ENCODE data around the gene TASP1.

DNA sequence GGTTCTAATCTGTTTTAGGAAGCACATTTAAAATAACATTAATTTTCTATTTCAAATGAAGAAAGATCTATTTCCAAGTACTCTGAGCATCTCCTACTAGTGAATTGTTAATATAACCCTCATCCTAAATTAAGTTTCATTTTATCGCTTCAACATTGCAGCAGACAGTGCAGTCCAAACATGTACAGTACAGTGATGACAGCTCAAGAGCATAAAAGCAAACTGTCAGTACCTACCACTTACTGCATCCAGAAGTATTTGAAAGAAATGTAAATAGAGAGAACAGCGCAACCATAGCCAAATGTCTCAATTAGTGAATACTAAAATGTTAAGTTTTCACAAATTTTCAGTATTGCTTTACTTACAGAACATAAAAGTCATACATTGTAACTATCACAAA is 238.3 kb downstream of the TASP1 start:
- TF ChIP-seq, protein P1, sequence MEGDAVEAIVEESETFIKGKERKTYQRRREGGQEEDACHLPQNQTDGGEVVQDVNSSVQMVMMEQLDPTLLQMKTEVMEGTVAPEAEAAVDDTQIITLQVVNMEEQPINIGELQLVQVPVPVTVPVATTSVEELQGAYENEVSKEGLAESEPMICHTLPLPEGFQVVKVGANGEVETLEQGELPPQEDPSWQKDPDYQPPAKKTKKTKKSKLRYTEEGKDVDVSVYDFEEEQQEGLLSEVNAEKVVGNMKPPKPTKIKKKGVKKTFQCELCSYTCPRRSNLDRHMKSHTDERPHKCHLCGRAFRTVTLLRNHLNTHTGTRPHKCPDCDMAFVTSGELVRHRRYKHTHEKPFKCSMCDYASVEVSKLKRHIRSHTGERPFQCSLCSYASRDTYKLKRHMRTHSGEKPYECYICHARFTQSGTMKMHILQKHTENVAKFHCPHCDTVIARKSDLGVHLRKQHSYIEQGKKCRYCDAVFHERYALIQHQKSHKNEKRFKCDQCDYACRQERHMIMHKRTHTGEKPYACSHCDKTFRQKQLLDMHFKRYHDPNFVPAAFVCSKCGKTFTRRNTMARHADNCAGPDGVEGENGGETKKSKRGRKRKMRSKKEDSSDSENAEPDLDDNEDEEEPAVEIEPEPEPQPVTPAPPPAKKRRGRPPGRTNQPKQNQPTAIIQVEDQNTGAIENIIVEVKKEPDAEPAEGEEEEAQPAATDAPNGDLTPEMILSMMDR (IDR thresholded peaks at IDR 0.05), result no peak
- no peak for TF ChIP-seq POLR2AphosphoS5 (IDR thresholded peaks at IDR 0.05)

All from transverse colon (tissue), 4 donors.